KG1 (cell line): ENCODE results near the gene AGGF1.
"Not testable (repeated sequence)": the region's sequence is repeated elsewhere in the genome, so short reads cannot be mapped to it uniquely, and the experiment has no call there.

Experiments
- DNase-seq: peaks from one replicate; lab custom pipeline; 2025; lab: John Stamatoyannopoulos, UW

AGGF1 gene, protein sequence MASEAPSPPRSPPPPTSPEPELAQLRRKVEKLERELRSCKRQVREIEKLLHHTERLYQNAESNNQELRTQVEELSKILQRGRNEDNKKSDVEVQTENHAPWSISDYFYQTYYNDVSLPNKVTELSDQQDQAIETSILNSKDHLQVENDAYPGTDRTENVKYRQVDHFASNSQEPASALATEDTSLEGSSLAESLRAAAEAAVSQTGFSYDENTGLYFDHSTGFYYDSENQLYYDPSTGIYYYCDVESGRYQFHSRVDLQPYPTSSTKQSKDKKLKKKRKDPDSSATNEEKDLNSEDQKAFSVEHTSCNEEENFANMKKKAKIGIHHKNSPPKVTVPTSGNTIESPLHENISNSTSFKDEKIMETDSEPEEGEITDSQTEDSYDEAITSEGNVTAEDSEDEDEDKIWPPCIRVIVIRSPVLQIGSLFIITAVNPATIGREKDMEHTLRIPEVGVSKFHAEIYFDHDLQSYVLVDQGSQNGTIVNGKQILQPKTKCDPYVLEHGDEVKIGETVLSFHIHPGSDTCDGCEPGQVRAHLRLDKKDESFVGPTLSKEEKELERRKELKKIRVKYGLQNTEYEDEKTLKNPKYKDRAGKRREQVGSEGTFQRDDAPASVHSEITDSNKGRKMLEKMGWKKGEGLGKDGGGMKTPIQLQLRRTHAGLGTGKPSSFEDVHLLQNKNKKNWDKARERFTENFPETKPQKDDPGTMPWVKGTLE

DNA sequence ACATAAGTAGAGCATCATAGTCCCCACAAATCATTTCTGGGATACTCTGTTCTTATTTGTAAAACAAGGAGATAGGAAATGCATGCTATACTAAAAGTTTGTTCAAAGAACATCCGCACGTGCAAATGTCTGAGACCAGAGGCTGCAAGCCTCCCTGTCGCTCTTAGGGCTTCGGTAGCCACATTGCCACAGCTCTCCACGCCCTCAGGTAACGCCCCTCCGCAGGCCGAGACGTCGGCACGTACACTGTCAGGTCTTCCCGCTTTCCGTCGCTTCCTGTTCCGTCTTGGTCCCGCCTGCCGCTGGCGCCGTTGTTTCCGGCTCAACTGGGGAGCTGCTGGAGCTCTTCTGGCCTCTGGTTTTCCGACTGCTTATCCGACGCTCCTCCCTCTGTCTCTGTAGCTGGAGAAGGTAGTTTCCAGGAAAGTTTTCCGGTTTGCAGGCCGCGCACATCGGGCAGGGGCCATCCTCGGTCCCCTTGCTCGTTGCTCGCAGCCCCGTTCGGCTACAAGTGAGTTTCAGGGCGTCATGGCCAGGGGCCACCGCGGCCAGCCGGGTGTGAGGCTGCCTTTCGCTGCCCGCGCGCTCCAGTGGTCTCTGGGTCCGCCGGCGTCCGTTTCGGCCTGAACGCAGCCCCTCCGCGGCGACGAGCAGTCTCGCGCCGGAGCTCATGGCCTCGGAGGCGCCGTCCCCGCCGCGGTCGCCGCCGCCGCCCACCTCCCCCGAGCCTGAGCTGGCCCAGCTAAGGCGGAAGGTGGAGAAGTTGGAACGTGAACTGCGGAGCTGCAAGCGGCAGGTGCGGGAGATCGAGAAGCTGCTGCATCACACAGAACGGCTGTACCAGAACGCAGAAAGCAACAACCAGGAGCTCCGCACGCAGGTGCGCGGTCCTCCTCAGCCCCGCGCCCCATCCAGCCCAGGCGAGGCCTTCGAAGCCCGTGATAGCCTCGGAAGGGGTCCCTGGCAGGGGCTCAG is at the start of gene AGGF1:
TSS of gene AGGF1 (plus strand) at position 308 of the 975 bp plus-strand sequence. CDS start at position 671, 363 bp downstream.
- peak; percentile 85 for DNase-seq

DNA sequence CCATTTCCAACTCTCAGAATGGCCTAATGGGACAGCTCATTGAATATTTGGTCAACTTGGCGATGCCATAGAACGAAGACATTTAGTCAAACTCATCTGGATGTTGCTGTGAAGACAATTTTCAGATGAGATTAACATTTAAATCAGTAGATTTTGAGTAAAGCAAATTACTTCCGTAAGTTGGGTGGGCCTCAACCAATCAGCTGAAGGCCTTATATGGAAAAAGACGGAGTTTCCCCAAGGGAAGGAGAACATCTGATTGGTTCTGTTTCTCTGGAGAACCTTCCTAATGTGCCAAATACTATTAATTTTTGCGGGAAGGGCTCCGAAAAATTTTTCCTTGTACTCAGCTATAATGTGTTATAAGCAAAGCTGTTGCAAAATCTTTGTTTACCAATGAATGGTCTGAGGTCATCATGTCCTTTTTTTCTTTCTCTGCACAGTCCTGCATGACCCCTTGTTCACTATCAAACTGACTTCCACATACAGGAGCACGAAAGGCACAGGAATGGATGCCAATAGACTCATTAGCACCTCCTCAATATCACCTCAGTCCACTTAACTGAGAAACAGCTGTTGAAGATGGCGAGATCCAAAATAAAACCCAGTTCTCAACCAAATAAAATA is 49.6 kb upstream of the AGGF1 start:
- DNase-seq: no peak

DNA sequence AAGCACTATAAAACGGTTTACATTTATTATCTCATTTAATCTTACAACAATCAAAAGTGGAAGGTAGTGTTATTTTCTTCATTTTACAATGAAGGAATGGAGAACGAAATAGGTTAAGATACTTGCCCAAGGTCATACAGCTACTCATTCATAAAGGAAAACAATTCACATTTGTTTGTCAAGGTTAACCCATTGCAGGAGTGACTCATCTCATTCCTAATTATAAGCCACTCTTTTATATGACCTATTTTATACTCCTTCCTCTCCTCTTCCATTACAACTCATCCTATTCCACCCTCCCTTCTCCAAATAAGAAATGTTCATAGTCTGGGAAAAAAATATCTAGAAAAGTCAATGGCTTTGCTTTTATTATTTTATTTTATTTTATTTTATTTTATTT is 47.8 kb upstream of the AGGF1 start:
- DNase-seq: no peak

DNA sequence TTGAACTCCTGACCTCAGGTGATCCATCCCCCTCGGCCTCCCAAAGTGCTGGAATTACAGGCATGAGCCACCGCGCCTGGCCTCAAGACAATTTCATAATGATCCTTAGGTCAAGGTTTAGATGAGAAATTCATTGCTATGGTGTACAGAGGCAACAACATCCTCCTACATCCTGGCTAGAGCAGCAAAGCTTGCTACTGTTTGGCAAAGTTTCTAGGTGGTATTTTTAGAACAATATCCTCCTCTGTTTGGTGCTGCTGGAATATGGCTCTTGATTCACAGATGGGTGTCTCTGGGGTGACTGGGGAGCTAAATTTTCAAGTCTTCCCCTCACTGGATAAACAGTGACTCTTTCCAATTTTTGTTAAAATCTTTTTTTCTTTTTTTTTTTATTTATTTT is 46.7 kb upstream of the AGGF1 start:
- no peak for DNase-seq

DNA sequence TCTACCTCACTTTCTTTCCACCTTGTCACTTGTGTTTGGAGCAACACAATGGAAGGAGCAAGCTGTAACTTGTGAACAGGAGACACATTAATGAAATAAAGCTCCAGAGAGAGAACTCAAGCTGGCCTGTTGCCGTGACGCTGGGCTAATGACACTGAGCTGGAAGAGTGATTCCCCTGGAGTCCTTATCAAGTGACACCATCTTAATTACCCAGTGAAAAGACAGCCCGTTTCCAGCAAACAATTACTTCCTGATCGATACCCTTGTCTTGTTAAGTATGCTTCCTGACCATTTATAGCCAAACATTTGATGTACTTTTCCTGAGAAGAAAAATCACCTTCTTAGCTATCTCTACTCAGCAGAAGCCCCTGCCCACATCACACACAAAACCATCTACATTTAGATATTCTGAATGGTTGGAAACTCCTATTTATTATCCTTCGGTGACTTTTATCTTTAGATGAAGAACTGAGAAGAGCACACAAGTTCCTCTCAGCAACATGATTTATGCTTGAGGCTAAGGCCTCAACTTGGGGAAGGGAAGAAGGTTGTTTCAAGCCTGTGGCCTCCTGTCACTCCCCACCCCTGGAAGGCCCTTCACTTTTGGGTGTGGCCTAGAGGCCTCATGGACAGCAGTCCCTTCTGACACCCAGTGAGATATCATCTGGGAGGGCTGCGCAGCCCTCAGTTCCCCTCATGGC is 43.2 kb upstream of the AGGF1 start:
- DNase-seq: no peak

DNA sequence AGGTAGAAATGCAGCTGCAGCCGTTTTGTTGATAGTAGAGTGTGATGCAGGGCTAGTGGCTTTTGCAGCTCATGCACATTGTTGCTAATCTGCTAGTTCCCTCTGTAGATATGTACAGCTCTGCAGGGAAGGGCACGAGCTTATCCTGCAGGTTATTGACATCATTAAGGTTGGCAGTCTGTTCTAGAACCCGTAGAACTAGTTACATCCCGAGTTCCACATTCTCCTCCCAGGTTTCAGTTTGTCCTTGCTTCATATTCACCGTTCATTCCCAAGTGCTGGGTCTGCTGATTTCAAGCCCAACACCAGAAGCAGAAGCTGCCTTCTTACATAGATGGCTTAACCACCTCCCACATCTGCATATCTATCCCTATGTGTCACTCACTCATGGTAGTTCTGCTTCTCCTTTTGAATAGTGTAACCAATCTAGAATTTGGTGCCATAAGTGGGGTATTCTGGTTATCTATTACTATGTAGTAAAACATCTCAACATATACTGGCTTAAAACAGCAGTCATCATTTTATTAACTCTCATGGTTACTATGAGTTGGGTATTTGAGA is 39.2 kb upstream of the AGGF1 start:
- DNase-seq: no peak

DNA sequence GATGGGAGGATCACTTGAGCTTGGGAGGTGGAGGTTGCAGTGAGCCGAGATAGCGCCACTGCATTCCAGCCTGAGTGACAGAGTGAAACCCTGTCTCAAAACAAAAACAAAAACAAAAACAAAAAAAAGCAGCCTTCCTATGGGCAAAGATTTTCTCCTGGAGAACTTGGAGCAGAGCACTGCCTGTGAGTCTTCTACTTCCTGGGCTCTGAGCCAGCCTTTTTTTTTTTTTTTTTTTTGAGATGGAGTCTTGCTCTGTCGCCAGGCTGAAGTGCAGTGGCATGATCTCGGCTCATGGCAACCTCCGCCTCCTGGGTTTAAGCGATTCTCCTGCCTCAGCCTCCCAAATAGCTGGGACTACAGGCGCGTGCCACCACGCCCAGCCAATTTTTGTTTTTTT is 36.8 kb upstream of the AGGF1 start:
- DNase-seq: not testable (repeated sequence)

DNA sequence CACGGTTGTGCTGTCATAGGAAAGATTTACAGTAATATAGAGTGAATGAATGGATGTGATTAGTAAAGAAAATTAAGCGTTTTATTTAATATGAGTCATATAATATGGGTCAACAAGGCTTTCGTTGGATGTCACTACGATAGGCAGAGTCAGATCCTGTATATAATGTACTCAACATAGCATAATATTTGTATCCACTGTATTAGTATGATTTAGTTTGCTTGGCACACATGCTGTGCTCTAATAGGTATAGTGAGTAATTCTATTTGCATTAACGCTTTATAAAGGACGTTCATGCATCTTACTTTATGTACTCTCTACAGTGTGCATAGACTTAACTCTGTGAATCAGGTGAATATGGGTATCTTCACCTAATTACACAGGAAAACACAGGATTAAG is 35.9 kb upstream of the AGGF1 start:
- DNase-seq: no peak

DNA sequence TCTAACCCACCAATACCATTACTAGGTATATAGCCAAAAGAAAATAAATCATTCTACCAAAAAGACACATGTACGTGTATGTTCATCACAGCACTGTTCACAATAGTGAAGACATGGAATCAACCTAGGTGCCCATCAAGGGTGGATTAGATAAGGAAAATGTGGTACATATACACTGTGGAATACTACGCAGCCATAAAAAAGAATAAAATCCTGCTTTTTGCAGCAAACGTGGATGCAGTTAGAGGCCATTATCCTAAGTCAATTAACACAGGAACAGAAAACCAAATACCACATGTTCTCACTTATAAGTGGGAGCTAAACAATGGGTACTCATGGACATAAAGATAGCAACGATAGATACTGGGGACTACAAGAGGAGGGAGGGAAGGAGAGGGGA is 32.0 kb upstream of the AGGF1 start:
- DNase-seq: not testable (repeated sequence)

DNA sequence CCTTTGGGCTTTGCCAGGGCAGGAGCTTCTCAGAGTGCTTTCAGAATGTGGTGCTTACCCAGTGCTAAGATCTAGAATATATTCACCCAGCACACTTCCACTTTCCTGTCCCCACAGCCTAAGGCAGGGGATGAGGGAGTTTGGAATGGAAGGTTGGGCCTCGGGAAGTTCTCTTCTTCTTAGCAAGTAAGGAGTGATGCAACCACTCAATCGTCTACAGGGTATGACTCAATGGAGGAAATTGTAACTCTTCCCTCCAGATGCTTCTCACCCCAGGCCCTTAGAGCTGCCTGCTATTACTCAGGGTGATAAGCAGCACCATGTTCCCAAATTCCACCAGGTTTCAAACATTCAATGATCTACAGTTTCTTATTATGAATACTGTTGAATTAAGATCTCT is 30.8 kb upstream of the AGGF1 start:
- no peak for DNase-seq

DNA sequence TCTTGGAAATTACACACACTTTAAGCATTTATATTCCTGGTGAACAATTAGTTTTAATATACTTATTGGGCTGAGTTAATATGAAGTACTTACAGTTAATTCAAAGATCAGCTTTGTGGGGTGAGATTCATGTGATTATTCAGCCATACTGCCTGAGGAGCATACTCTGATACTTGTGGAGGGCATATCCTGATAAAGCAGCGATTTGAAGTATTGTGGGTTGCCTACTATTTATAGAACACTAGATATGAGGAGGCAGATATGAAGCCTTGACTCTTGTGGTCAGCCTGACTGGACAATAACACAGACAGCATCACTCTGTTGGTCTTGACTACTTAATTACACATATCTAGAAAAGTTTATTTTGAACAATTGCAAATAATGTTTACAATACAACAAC is 27.0 kb upstream of the AGGF1 start:
- no peak for DNase-seq

DNA sequence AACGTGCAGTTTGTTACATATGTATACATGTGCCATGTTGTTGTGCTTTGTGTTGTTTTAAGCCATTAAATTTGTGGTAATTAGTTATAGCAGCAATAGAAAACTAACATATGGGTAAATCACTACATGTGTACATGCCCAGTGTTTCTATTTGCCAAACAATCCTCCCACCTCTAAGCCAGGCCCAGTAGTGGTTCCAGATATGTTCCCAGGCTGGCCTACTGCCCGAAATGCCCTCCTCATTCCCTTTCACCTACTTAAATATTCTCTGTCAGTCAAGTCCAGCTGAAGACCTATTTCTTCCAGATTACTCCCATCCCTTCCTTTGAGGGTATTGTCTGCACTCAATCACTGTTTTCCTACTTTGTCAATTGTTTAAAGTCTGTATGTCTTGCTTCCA is 24.1 kb upstream of the AGGF1 start:
- no peak for DNase-seq

DNA sequence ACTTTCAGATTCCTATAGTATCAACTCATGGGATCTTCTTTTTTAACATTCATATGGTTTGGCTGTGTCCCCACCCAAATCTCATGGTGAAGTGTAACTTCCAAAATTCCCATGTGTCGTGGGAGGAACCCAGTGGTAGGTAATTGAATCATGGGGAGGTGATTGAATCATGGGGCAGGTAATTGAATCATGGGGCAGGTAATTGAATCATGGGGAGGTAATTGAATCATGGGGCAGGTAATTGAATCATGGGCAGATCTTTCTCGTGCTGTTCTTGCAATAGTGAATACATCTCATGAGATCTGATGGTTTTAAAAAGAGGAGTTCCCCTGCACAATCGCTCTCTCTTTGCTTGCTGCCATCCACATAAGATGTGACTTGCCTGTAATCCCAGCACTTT is 21.8 kb upstream of the AGGF1 start:
- no peak for DNase-seq

DNA sequence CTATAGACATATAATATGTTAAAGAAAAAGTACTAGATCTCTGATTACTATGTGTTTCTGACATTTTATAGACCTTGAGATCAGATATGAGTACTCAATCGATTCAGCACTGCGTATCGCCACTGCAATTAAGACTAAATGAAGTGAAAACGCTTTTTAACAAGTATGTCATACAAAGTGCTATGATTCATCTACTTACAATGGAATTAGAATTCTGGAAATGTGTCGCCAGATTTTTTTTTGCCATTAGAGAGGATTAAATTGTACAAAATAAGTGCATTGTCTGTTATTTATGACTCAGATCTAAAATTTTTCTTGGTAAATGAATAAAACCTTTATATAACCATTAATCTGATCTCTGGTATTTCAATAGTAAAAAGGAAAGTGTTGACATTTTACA is 20.0 kb upstream of the AGGF1 start:
- no peak for DNase-seq

DNA sequence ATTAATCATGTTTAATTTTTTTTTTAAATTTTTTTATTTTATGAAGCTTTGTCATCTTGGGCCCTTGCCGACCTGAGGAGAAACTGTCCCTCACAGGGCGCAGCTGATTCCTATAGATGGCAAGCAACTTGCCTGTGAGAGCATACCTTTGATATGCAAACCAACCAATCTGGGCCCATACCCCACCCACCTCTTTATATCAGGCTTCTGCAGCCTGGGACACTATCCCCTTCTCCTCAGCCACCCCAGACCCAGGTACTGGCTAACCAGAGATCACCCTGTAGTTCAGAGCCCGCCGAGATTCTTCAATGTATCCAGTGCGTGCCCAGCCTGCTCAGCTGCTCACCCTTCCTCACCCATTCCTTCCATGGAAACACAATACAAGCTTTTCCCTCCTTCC is 18.7 kb upstream of the AGGF1 start:
- DNase-seq: no peak

DNA sequence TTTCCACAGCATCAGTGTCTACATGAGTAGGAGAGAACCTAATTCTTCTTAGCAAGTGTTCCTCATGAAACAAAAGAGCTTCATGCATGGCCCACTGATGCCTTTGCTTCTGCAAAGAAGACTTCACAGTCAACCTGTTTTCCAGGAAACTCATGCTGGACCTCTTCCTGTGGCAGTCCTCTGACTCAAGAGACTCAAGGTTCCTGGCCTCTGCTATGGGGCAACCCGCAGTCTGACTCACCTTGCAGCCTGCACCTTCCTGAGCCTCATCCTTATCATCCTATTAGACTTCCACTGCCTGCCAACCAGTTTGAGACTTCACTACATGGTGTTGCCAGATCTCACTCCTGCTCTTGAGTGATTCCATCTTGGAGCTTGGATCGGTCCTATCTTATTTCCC is 17.6 kb upstream of the AGGF1 start:
- no peak for DNase-seq

DNA sequence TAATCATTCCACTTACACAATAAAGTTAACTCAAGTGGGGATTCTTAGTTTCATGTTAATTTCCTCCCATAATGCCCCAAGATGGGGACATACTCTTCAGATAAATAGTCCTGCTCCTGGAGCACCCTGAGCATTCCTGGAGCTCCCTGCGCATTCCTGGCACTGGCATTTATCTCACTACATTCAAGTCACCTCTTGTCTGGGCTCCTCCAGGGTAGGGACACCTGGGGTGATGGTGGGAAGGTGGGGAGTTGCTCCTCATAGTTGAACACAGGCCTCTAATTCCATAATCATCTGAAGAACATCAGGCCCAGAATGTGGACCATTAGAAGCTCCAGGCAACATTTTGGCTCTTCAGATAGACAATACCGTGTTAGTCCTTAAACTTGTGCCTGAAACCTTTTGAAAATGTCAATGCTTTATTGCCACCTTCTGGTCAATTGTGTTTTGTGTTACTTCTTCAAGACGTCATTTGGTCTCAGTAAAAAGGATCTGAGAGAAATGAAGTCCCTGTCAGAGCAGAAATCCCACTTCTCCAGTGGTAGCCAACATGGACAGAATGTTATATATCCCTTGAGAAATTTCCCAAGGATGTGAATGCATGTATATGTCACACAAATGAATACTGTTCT is 14.2 kb upstream of the AGGF1 start:
- DNase-seq: peak; percentile 25

DNA sequence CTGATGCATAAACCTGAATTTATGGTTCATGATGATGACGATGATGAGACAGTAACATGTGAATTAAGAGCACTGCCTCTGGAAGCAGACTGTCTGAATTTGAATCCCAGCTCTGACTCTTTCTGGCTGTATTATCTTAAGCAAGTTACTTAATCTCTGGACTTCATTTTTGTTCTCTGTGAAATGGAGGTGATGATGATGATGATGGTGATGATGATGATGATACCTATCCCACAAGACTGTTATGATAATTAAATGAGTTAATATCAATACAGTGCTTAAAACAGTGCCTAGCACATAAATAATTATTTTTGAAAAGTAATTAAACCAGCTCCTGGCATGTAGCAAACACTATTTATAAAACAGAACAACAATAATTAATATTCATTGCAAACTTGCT is 13.2 kb upstream of the AGGF1 start:
- DNase-seq: no peak

DNA sequence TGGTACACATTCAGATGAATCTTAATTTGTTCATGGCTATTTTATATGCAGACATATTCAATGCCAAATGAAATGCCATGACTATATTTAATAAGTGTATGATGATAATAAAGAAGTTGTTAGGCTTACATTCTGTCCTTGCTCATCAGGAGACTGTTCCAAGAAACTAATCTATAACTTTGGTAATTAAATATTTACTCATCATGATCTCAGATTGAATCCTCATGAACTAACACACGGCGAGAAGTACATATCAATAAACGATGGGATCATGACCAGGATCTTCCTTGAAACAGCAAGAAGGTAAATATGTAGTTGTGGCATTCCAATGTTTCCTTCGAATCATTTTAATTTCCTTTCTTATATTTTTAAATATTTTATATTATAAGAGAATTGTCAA is 12.5 kb upstream of the AGGF1 start:
- DNase-seq: no peak
